ENCODE results near the gene PIK3CA. TPM values are rescaled to one million over a fixed set of nuclear protein-coding genes. Genes with fewer than 3 reads are reported as not detected.
A peak's percentile ranks its signal among the peaks of the same experiment; 100 is the strongest.
"Not testable (repeated sequence)": the region's sequence is repeated elsewhere in the genome, so short reads cannot be mapped to it uniquely, and the experiment has no call there.

PIK3CA gene
- total RNA-seq, 1 donor from 2014 or later: 20.8 TPM

- DNase-seq (ENCODE audit: low read depth in 2 of 2): peak in 1 of 2 donors; percentile 55
Measured at GRCh38 chr3:179260949-179261765, 113.0 kb downstream of the PIK3CA start.

DNA sequence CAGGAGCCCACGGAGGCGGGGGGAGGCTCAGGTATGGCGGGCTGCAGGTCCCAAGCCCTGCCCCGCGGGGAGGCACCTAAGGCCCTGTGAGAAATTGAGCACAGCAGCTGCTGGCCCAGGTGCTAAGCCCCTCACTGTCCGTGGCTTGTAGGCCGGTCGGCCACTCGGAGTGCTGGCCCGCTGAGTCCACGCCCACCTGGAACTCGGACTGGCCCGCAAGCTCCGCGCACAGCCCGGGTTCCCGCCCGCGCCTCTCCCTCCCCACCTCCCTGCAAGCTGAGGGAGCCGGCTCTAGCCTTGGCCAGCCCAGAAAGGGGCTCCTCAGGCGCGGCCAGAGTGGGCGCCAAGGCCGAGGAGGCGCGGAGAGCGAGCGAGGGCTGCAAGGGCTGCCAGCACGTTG, 115.0 kb downstream of the PIK3CA start:
- no peak for DNase-seq (ENCODE audit: low read depth in 2 of 2)

DNA sequence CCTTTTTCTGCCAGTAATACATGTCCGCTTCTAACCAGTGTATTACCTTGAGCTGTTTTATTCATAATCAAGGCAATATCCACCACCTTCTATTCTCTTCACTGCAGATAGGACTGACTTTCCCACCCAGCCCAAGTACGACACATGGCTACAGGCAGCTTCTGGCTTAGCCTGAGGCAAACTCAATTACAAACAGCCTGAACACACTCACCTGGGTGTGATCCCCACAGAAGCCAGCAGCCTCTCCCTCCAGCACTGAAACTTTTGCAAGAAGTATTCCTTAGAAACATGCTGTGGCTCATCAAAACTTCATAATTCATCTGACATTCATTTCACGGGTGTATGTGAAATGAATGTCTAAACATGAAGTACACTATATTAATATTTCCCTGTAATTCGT, 116.3 kb downstream of the PIK3CA start:
- DNase-seq (ENCODE audit: low read depth in 2 of 2): no peak

DNA sequence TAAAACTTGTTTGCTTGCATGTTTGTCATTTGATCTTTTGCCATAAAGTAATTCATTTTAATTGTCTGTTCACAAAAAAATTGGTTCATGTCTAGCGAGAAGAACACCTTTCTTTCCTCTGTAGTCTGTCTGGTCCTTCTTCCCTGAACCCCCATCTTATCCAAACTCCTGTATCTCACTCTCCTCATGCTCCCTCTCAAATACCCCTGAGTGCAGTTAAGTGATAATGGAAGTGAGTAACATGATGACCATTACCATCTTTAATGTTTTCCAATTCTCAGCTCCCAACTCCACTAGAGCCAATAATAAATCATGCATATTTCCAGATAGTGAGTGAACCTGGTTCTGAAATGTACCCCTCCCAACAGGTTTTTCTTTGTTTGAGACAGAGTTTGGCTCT, 116.9 kb downstream of the PIK3CA start:
- DNase-seq (ENCODE audit: low read depth in 2 of 2): no peak

DNA sequence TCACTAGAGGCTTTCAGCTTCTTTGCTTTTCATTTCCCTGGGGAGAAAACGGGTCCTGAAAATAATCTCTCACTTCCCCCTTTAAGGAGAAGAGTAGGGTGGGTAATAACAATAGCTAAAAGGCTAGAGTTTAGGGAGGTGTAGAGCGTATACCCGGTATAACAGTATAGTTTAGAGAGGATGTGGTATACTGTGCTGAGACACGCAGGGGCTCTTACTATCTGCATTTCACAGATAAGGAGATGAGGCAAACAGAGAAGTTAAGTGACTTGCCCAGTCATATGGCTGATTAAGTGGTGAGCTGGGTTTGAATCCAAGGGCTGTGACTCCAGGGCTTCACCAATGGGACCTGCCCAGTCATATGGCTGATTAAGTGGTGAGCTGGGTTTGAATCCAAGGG, 117.7 kb downstream of the PIK3CA start:
- no peak for DNase-seq (ENCODE audit: low read depth in 2 of 2)

DNA sequence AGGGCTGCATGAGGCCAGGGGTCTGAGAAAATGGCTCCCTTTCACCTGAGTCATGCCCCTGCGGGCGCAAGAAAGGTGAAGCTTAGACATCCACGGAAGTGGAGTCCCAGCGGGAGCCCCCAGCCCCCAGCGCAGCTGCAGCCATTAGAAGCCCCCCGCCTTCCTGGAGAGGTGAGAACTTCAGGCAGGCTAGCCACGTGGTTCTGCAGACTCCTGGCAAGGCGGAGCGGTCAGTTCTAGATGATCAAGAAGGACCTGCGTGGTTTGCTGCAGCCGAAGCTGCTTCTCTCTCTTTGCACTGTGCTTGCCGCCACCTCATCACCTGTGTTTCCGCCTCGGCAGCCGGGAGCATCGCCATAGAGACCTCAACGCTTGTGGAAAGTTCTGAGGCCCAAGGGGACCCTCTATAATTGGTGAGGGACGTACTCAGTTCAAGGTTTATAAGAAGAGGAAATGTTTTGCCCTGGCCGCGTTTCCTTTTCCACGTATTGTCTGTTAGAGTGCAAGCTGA, 118.6 kb downstream of the PIK3CA start:
- DNase-seq (ENCODE audit: low read depth in 2 of 2): peak; percentile 80 to 87

DNA sequence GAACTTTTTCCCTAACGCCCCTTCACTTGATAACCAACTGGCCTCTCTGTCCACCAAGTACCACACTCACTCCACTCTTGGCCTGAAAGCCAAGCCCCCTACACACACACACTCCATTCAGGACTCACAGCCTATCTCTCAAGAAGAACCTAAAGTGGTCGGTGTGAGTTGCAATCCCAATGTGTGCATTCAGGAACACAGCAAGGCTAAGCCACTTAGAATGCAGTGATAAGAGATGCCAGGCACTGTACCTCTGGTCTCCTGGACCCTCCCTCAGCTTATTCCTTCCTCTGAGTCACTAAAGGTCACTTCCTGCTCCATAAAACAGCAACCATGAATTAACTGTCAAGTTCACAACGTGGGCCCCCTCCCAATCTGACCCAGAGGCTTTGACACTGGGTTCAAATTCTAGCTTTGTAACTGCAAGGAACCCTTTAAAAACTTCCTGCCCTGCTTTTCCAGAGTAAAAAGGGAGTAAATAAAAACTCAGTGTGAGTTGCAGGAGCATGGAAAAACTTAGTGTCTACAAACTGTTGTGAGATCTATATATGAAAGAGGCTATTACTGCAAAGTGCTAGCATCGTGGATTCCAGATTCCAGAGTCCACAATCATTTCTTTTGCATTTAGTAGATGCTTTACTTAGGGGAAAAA, 120.4 kb downstream of the PIK3CA start:
- peak in 1 of 2 donors; percentile 35 for DNase-seq (ENCODE audit: low read depth in 2 of 2)

DNA sequence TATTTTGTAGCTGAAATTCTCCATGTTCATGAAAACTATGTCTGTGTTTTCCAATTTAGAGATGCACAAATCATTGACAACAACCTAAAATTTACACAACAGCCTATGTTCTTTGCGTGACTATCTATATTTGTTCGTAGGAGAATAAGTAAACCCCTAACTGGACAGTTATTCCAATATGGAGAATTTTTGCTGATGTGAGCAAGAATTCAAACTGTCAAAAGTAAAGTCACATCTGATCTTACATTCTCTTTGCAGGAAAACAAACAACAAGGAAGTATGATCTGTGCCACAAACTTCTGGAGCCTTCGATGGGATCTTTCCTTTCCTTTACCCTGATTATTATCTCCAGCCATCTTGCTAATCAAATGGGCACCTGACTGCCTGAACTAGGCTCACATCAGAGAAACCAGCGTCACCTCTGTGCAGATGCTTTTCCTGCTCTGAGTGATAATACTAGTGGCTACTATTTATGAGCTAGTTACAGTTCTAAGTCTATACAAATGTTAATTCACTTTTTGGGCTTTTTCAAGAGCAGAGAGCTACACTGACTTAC, 121.1 kb downstream of the PIK3CA start:
- no peak for DNase-seq (ENCODE audit: low read depth in 2 of 2)

- peak in 1 of 2 donors; percentile 55 for DNase-seq (ENCODE audit: low read depth in 2 of 2)
Measured at GRCh38 chr3:179272385-179272784, 124.2 kb downstream of the PIK3CA start.

- not testable (repeated sequence) for DNase-seq (ENCODE audit: low read depth in 2 of 2)
Measured at GRCh38 chr3:179274434-179274833, 126.3 kb downstream of the PIK3CA start.

GRCh38 chr3:179276001-179276400, 127.8 kb downstream of the PIK3CA start:
- no peak for DNase-seq (ENCODE audit: low read depth in 2 of 2)

GRCh38 chr3:179276743-179277142, 128.6 kb downstream of the PIK3CA start:
- no peak for DNase-seq (ENCODE audit: low read depth in 2 of 2)

- DNase-seq (ENCODE audit: low read depth in 2 of 2): no peak
Measured at GRCh38 chr3:179278151-179278550, 130.0 kb downstream of the PIK3CA start.

- no peak for DNase-seq (ENCODE audit: low read depth in 2 of 2)
Measured at GRCh38 chr3:179278932-179279693, 131.0 kb downstream of the PIK3CA start.

GRCh38 chr3:179279837-179280236, 131.7 kb downstream of the PIK3CA start:
- no peak for DNase-seq (ENCODE audit: low read depth in 2 of 2)

- DNase-seq (ENCODE audit: low read depth in 2 of 2): no peak
Measured at GRCh38 chr3:179281825-179282224, 133.7 kb downstream of the PIK3CA start.

DNA sequence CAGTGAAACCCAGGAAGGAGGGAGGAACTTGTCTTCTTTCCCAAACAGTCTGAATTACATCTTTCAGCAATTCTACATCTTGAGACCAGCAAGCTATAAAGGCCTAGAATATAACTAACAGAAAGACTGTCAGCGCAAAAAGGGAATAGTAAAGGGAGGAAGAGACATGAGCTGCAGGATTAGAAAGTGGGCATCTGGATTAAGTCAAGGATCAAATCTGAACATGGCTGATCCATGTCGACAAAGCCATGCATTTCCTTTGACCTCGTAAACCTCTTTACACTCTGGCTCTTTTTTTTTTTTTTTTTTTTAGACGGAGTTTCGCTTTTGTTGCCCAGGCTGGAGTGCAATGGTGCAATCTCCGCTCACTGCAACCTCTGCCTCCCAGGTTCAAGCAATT, 138.2 kb downstream of the PIK3CA start:
- no peak for DNase-seq (ENCODE audit: low read depth in 2 of 2)

- no peak for DNase-seq (ENCODE audit: low read depth in 2 of 2)
Measured at GRCh38 chr3:179288845-179289244, 140.7 kb downstream of the PIK3CA start.

GRCh38 chr3:179289295-179289694, 141.1 kb downstream of the PIK3CA start:
- DNase-seq (ENCODE audit: low read depth in 2 of 2): no peak
